Measurements from ENCODE around the gene PHIP.

PHIP gene

GRCh38 chr6:79078075-79078969 is at the start of gene PHIP:
PHIP (minus strand) TSS chr6:79078254; CDS start chr6:79078068, 186 bp downstream.
- peak within 1 kb of the TSS; percentile 63 for H3K4me3 ChIP-seq (ENCODE audit: low read depth, low read length)
- no peak for TF ChIP-seq CTCF (IDR thresholded peaks at IDR 0.05; ENCODE audit: low read depth, low read length, missing control alignments)
- DNase-seq (ENCODE audit: low read depth) = peak; percentile 91

GRCh38 chr6:79127660-79128059 is 49.6 kb upstream of the PHIP start:
- peak; percentile 1 for TF ChIP-seq CTCF (IDR thresholded peaks at IDR 0.05; ENCODE audit: low read depth, low read length, missing control alignments)
- no peak overlapping the region for H3K4me3 ChIP-seq (ENCODE audit: low read depth, low read length)
- DNase-seq (ENCODE audit: low read depth) = no peak

GRCh38 chr6:79119217-79119616 is 41.2 kb upstream of the PHIP start:
- no peak overlapping the region for H3K4me3 ChIP-seq (ENCODE audit: low read depth, low read length)
- no peak for DNase-seq (ENCODE audit: low read depth)
- TF ChIP-seq CTCF (IDR thresholded peaks at IDR 0.05; ENCODE audit: low read depth, low read length, missing control alignments) = no peak

GRCh38 chr6:79117752-79118151 is 39.7 kb upstream of the PHIP start:
- no peak for TF ChIP-seq CTCF (IDR thresholded peaks at IDR 0.05; ENCODE audit: low read depth, low read length, missing control alignments)
- DNase-seq (ENCODE audit: low read depth) = no peak
- H3K4me3 ChIP-seq (ENCODE audit: low read depth, low read length) = no peak overlapping the region

GRCh38 chr6:79115553-79116182 is 37.6 kb upstream of the PHIP start:
- TF ChIP-seq CTCF (IDR thresholded peaks at IDR 0.05; ENCODE audit: low read depth, low read length, missing control alignments) = no peak
- H3K4me3 ChIP-seq (ENCODE audit: low read depth, low read length) = no peak overlapping the region
- no peak for DNase-seq (ENCODE audit: low read depth)

GRCh38 chr6:79111549-79111948 is 33.5 kb upstream of the PHIP start:
- DNase-seq (ENCODE audit: low read depth) = no peak
- no peak overlapping the region for H3K4me3 ChIP-seq (ENCODE audit: low read depth, low read length)
- no peak for TF ChIP-seq CTCF (IDR thresholded peaks at IDR 0.05; ENCODE audit: low read depth, low read length, missing control alignments)
